GM21423 (cell line): Measurements from ENCODE around the gene RHBDF2.
A peak's percentile ranks its signal among the peaks of the same experiment; 100 is the strongest.
"Not testable (repeated sequence)": the region's sequence is repeated elsewhere in the genome, so short reads cannot be mapped to it uniquely, and the experiment has no call there.

Experiments used
- ATAC-seq: cut with Tn5 transposase; IDR thresholded peaks from one replicate; pipeline ENCODE4 v1.9.1; 2021; ENCODE audit warnings: mild to moderate bottlenecking, moderate library complexity; ENCODE audit not compliant: unreplicated experiment

Gene RHBDF2

GRCh38 chr17:76538281-76538931 is 37.2 kb upstream of the RHBDF2 start:
- no peak for ATAC-seq

- no peak for ATAC-seq
Observed at GRCh38 chr17:76537578-76538280, 36.5 kb upstream of the RHBDF2 start, which contains the start of gene CYGB. Gene CYGB, minus strand, starts transcription at chr17:76537709. Its CDS starts 167 bp downstream, at chr17:76537542.

GRCh38 chr17:76537288-76537577 is 36.0 kb upstream of the RHBDF2 start:
- ATAC-seq = no peak

- ATAC-seq = no peak
Observed at GRCh38 chr17:76536511-76537287, 35.5 kb upstream of the RHBDF2 start.

- no peak for ATAC-seq
Observed at GRCh38 chr17:76535788-76536510, 34.7 kb upstream of the RHBDF2 start.

- no peak for ATAC-seq
Observed at GRCh38 chr17:76534831-76535732, 33.9 kb upstream of the RHBDF2 start.

GRCh38 chr17:76533640-76534359 is 32.6 kb upstream of the RHBDF2 start:
- not testable (repeated sequence) for ATAC-seq

- ATAC-seq = no peak
Observed at GRCh38 chr17:76532072-76532651, 30.9 kb upstream of the RHBDF2 start.

GRCh38 chr17:76531486-76532038 is 30.3 kb upstream of the RHBDF2 start:
- no peak for ATAC-seq

- ATAC-seq = no peak
Observed at GRCh38 chr17:76530811-76531485, 29.7 kb upstream of the RHBDF2 start.

- ATAC-seq = no peak
Observed at GRCh38 chr17:76530095-76530723, 29.0 kb upstream of the RHBDF2 start.

GRCh38 chr17:76529224-76530094 is 28.2 kb upstream of the RHBDF2 start:
- no peak for ATAC-seq

- ATAC-seq = no peak
Observed at GRCh38 chr17:76528528-76529223, 27.5 kb upstream of the RHBDF2 start.

GRCh38 chr17:76528156-76528527 is 26.9 kb upstream of the RHBDF2 start:
- ATAC-seq = peak; percentile 38

GRCh38 chr17:76527430-76528111 is 26.3 kb upstream of the RHBDF2 start:
- peak; percentile 59 for ATAC-seq

- ATAC-seq = not testable (repeated sequence)
Observed at GRCh38 chr17:76527016-76527415, 25.8 kb upstream of the RHBDF2 start.
